Testis (tissue), 3 donors: ENCODE data around the gene PPM1M. TPM values are rescaled to one million over a fixed set of nuclear protein-coding genes. Genes with fewer than 3 reads are reported as not detected.

Experiments used
- DNase-seq: peaks from one replicate; pipeline ENCODE4 v3.0.0-alpha.2; 2019
- H3K27ac ChIP-seq, 2 donors: fragments of 200-600 bp; sonication (generic); one replicate each; pipeline ENCODE4 v1.5.1; 2019
- H3K27me3 ChIP-seq: fragments of 200-600 bp; sonication (generic); one replicate; pipeline ENCODE4 v1.5.1; 2019
- H3K36me3 ChIP-seq: fragments of 200-600 bp; sonication (generic); one replicate; pipeline ENCODE4 v1.5.1; 2017; ENCODE audit warnings: low read depth; ENCODE audit errors: missing control alignments
- H3K4me1 ChIP-seq: fragments of 200-600 bp; sonication (generic); one replicate; pipeline ENCODE4 v1.5.1; 2019
- H3K4me3 ChIP-seq, 2 donors: fragments of 200-600 bp; sonication (generic); one replicate each; pipeline ENCODE4 v1.5.1; 2017 to 2019
- H3K9me3 ChIP-seq: fragments of 200-600 bp; sonication (generic); one replicate; pipeline ENCODE4 v1.5.1; 2017
- CTCF ChIP-seq, 3 experiments: fragments of 450-650 bp in 2 of 3; fragments of 200-600 bp in 1 of 3; sonication (generic) in 1 of 3; IDR thresholded peaks; one replicate each; pipeline ENCODE4 v1.5.1; 2016 to 2019; ENCODE audit warnings: antibody characterized with exemption in 3 of 3, mild to moderate bottlenecking in 2 of 3, moderate library complexity in 1 of 3
- POLR2A ChIP-seq: fragments of 450-650 bp; IDR thresholded peaks from one replicate; pipeline ENCODE4 v1.6.1; 2017; ENCODE audit warnings: antibody characterized with exemption, mild to moderate bottlenecking, moderate library complexity
- WGBS, 2 donors: methylation state at CpG; one replicate each; pipeline ENCODE4 v1.1.5; 2018; 5-methylcytosine and 5-hydroxymethylcytosine counted together
- intact Hi-C: fragments of 100-400 bp; cut with DNase I; formaldehyde crosslinking; loops from one replicate; pipeline ENCODE4 v1.15.1; 2023; ENCODE audit warnings: low total_unique reads
- polyA plus RNA-seq: library from polyadenylated mRNA; stranded (reverse); fragments of 350-450 nt; fragmentation: Illumina TruSeq; extraction: RNeasy Lipid Tissue Mini Kit (QIAGEN cat#74804); gene quantifications from one replicate; pipeline ENCODE4 v1.2.3, GENCODE V29; 2014; ENCODE audit warnings: low read depth, low replicate concordance; ENCODE audit not compliant: insufficient read depth
- total RNA-seq, 2 donors: library from RNA; depleted of rRNA; stranded (reverse); fragments of >200 nt; gene quantifications; one replicate each; pipeline ENCODE4 v1.2.3, GENCODE V29; 2016

The PPM1M gene
- total and polyA plus RNA-seq, 3 donors from 2014 or later: 12.9 to 22.2 (median 15.2) TPM

GRCh38 chr3:52259448-52259847 lies 13.9 kb downstream of the PPM1M start:
- DNase-seq: no peak
- TF ChIP-seq POLR2A (no peak), CTCF (IDR thresholded peaks at IDR 0.05) (no peak)
- no peaks in the 10 kb centered on the region for H3K27me3 ChIP-seq
- no peaks in the 10 kb centered on the region for H3K4me1 ChIP-seq
- intact Hi-C loops: no loop called here
- no peak overlapping the region for H3K4me3 ChIP-seq
- no peaks in the 10 kb centered on the region for H3K9me3 ChIP-seq
- no peaks in the 10 kb centered on the region for H3K36me3 ChIP-seq
- 87 to 88% methylated on average over 4 of the region's 4 CpGs for WGBS, 2 donors
- H3K27ac ChIP-seq: no peak overlapping the region

- no peaks in the 10 kb centered on the region for H3K27me3 ChIP-seq
- DNase-seq: no peak
- TF ChIP-seq POLR2A: no peak
- TF ChIP-seq CTCF (IDR thresholded peaks at IDR 0.05): no peak
- no peak overlapping the region for H3K27ac ChIP-seq
- H3K36me3 ChIP-seq: no peaks in the 10 kb centered on the region
- H3K9me3 ChIP-seq: no peaks in the 10 kb centered on the region
- H3K4me1 ChIP-seq: no peaks in the 10 kb centered on the region
- intact Hi-C loops: no loop called here
- H3K4me3 ChIP-seq: no peak overlapping the region
Measured at GRCh38 chr3:52262447-52262846, 16.9 kb downstream of the PPM1M start.

GRCh38 chr3:52265387-52265786 lies 19.8 kb downstream of the PPM1M start:
- H3K27me3 ChIP-seq: no peaks in the 10 kb centered on the region
- 85 to 91% methylated on average over 6 of the region's 6 CpGs for WGBS, 2 donors
- intact Hi-C loops: no loop called here
- no peak for TF ChIP-seq CTCF (IDR thresholded peaks at IDR 0.05)
- no peak for TF ChIP-seq POLR2A
- H3K36me3 ChIP-seq: no peaks in the 10 kb centered on the region
- H3K4me1 ChIP-seq: peaks cover 13% of the 10 kb centered on the region
- no peak for DNase-seq
- no peak overlapping the region for H3K4me3 ChIP-seq
- H3K27ac ChIP-seq: no peak overlapping the region
- H3K9me3 ChIP-seq: no peaks in the 10 kb centered on the region

GRCh38 chr3:52268036-52268435 lies 22.5 kb downstream of the PPM1M start:
- Histone ChIP-seq H3K36me3 (no peaks in the 10 kb centered on the region), H3K9me3 (no peaks in the 10 kb centered on the region), H3K4me3 (no peak overlapping the region), H3K27me3 (no peaks in the 10 kb centered on the region), H3K4me1 (peaks cover 35% of the 10 kb centered on the region), H3K27ac (no peak overlapping the region)
- TF ChIP-seq POLR2A (no peak), CTCF (IDR thresholded peaks at IDR 0.05) (no peak)
- WGBS, 2 donors: 80 to 84% methylated on average over 7 of the region's 7 CpGs
- intact Hi-C loops: no loop called here
- no peak for DNase-seq

GRCh38 chr3:52269776-52270175 lies 24.2 kb downstream of the PPM1M start:
- peak overlapping the region in 1 of 2 donors; percentile 47 for H3K27ac ChIP-seq
- H3K4me1 ChIP-seq: peaks cover 40% of the 10 kb centered on the region
- WGBS, 2 donors: 32 to 50% methylated on average over 3 of the region's 3 CpGs
- TF ChIP-seq CTCF (IDR thresholded peaks at IDR 0.05) (no peak), POLR2A (no peak)
- no peak overlapping the region for H3K4me3 ChIP-seq
- H3K27me3 ChIP-seq: no peaks in the 10 kb centered on the region
- intact Hi-C loops: no loop called here
- DNase-seq: no peak
- no peaks in the 10 kb centered on the region for H3K9me3 ChIP-seq
- H3K36me3 ChIP-seq: peaks cover 4% of the 10 kb centered on the region
